ENCODE data around the gene ARPC4. TPM values are rescaled to one million over a fixed set of nuclear protein-coding genes. Genes with fewer than 3 reads are reported as not detected.

The ARPC4 gene
- total RNA-seq, 1 donor from 2014 or later: 164 TPM

DNA sequence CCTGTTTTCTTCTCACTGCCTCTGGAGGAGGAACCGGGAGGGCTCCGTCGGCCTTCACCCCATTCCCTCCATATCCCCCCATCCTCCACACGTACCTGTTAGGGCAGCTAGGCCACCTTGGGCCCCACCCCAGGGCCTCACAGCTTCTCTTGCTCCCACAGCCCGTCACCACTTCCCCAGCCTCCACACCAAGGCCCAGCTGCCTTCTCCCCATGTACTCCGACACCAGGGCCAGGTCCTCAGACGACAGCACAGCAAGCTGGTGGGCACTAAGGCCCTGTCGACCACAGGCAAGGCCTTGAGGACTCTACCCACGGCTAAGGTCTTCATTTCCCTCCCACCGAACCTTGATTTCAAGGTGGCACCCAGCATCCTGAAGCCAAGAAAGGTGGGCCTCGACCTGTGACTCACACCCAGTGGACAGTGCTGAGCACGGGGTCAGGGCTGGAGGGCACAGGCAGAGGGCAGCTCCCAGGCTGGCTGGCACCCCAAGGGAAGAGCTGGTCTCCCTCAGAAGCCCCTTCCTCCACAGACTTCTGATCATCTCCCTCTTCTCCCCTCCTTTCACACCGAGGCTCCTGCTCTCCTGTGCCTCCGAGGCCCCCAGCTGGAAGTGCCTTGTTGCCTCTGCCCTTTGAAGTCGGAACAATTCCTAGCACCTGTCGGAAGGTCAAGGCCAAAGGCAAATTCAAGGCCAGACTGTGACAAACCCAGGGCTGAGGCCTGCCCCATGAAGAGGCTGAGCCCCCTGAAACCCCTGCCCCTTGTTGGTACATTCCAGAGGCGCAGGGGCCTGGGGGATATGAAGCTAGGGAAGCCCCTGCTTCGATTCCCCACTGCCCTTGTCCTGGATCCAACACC, 41.9 kb downstream of the ARPC4 start:
- Mint-ChIP-seq H3K27me3 (ENCODE audit: unreplicated experiment) (no peaks in the 10 kb centered on the region), H3K36me3 (ENCODE audit: unreplicated experiment) (no peaks in the 10 kb centered on the region), H3K9me3 (ENCODE audit: unreplicated experiment) (peaks cover 8% of the 10 kb centered on the region), H3K4me3 (ENCODE audit: unreplicated experiment) (no peak overlapping the region), H3K27ac (ENCODE audit: unreplicated experiment) (no peak overlapping the region), H3K4me1 (ENCODE audit: low read depth, unreplicated experiment) (no peaks in the 10 kb centered on the region)
- TF ChIP-seq, protein P1, sequence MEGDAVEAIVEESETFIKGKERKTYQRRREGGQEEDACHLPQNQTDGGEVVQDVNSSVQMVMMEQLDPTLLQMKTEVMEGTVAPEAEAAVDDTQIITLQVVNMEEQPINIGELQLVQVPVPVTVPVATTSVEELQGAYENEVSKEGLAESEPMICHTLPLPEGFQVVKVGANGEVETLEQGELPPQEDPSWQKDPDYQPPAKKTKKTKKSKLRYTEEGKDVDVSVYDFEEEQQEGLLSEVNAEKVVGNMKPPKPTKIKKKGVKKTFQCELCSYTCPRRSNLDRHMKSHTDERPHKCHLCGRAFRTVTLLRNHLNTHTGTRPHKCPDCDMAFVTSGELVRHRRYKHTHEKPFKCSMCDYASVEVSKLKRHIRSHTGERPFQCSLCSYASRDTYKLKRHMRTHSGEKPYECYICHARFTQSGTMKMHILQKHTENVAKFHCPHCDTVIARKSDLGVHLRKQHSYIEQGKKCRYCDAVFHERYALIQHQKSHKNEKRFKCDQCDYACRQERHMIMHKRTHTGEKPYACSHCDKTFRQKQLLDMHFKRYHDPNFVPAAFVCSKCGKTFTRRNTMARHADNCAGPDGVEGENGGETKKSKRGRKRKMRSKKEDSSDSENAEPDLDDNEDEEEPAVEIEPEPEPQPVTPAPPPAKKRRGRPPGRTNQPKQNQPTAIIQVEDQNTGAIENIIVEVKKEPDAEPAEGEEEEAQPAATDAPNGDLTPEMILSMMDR (IDR thresholded peaks at IDR 0.05; ENCODE audit: partially characterized antibody, unreplicated experiment): no peak
- no peak for DNase-seq

DNA sequence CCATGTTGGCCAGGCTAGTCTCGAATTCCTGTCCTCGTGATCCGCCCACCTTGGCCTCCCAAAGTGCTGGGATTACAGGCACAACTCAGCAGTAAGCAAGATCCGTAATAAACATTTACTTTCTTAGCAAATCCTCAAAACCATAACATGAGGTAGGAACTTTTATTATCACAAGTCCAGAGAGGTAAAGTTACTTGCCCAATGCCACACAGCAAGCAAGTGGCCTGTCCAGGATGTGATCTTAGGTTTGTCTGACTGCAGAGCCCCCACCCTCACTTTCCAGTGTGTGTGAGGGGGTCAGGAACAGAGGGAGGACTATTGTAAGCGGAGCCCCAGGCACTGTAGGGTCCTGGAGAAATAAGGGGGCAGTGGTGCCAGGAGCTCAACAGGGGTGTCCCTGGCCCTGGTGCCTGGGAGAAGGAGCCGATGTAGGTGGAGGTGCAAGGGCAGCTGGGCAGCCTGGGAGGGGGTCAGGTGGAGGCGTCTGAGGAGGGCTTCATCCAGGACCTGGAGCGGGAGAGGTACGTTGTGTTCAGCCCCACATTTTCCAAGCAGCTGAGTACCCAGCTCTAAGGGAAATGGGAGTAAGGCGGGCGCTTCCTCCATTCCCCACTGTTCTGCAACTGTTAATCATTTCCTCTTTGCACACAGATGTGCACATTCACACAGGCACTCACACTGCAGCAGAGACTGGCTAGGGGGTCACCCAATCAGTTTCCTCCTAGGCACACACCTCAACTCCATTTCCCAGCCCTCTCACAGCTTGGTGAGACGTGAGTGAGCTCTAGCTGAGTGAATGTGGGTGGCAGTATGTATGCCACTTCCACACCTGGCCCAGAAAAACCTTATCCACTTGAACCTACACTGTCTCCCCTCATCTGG, 45.1 kb downstream of the ARPC4 start:
- peaks cover 8% of the 10 kb centered on the region for H3K9me3 Mint-ChIP-seq (ENCODE audit: unreplicated experiment)
- H3K4me3 Mint-ChIP-seq (ENCODE audit: unreplicated experiment): no peak overlapping the region
- peaks cover 5% of the 10 kb centered on the region for H3K36me3 Mint-ChIP-seq (ENCODE audit: unreplicated experiment)
- H3K27me3 Mint-ChIP-seq (ENCODE audit: unreplicated experiment): no peaks in the 10 kb centered on the region
- H3K4me1 Mint-ChIP-seq (ENCODE audit: low read depth, unreplicated experiment): peaks cover 7% of the 10 kb centered on the region
- H3K27ac Mint-ChIP-seq (ENCODE audit: unreplicated experiment): no peak overlapping the region
- TF ChIP-seq, protein P1 (IDR thresholded peaks at IDR 0.05; ENCODE audit: partially characterized antibody, unreplicated experiment): no peak
- DNase-seq: no peak

DNA sequence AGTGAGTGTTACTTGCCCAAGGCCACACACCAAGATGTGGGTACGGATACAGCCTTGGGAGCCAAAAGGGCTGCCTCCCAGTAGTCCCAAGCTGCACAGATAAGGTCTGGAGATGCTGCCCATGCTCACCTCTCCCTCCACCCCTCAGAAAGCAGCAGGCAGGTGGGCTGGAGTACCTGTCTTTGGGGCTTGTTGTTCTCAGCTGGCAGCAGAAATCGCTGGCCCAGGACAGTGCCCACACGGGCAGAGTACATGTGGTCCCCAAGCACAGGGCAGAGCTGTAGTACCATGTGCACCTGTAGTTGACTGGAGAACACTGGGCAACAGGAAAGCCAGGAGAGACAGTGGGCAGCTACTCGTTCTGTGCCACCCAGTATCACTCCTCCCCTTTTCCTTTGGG, 46.0 kb downstream of the ARPC4 start:
- no peaks in the 10 kb centered on the region for H3K27me3 Mint-ChIP-seq (ENCODE audit: unreplicated experiment)
- no peak overlapping the region for H3K4me3 Mint-ChIP-seq (ENCODE audit: unreplicated experiment)
- no peak overlapping the region for H3K27ac Mint-ChIP-seq (ENCODE audit: unreplicated experiment)
- peaks cover 8% of the 10 kb centered on the region for H3K9me3 Mint-ChIP-seq (ENCODE audit: unreplicated experiment)
- TF ChIP-seq, protein P1 (IDR thresholded peaks at IDR 0.05; ENCODE audit: partially characterized antibody, unreplicated experiment): no peak
- DNase-seq: no peak
- peaks cover 7% of the 10 kb centered on the region for H3K4me1 Mint-ChIP-seq (ENCODE audit: low read depth, unreplicated experiment)
- peaks cover 5% of the 10 kb centered on the region for H3K36me3 Mint-ChIP-seq (ENCODE audit: unreplicated experiment)

DNA sequence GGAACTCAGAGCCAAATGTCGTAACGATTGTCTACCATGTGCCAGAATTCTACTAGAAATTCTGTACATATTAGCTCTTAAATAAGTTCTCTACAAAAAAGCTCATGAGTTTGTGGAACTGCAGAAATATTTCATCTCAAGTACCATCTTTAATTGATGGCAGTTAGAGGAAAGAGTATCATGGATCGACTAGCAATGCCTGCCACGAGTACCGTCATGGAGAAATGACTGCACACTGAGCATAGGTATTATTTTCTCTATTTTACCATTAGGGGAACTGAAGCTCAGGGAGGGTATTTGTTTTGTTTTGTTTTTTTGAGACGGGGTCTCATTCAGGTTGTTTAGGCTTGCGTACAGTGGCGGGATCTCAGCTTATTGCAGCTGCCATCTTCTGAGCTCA, 48.1 kb downstream of the ARPC4 start:
- peaks cover 9% of the 10 kb centered on the region for H3K4me1 Mint-ChIP-seq (ENCODE audit: low read depth, unreplicated experiment)
- peaks cover 5% of the 10 kb centered on the region for H3K36me3 Mint-ChIP-seq (ENCODE audit: unreplicated experiment)
- peaks cover 5% of the 10 kb centered on the region for H3K9me3 Mint-ChIP-seq (ENCODE audit: unreplicated experiment)
- H3K27ac Mint-ChIP-seq (ENCODE audit: unreplicated experiment): no peak overlapping the region
- TF ChIP-seq, protein P1 (IDR thresholded peaks at IDR 0.05; ENCODE audit: partially characterized antibody, unreplicated experiment): no peak
- DNase-seq: no peak
- no peak overlapping the region for H3K4me3 Mint-ChIP-seq (ENCODE audit: unreplicated experiment)
- no peaks in the 10 kb centered on the region for H3K27me3 Mint-ChIP-seq (ENCODE audit: unreplicated experiment)

Measured in glutamatergic neuron (in vitro differentiated cells).